ENCODE measurements around the gene TSEN2. TPM values are rescaled to one million over a fixed set of nuclear protein-coding genes. Genes with fewer than 3 reads are reported as not detected.

Gene TSEN2
- polyA plus RNA-seq, 2 of the 4 experiments (the other 2 are of a cell fraction) = 24.9 to 33.1 TPM

DNA sequence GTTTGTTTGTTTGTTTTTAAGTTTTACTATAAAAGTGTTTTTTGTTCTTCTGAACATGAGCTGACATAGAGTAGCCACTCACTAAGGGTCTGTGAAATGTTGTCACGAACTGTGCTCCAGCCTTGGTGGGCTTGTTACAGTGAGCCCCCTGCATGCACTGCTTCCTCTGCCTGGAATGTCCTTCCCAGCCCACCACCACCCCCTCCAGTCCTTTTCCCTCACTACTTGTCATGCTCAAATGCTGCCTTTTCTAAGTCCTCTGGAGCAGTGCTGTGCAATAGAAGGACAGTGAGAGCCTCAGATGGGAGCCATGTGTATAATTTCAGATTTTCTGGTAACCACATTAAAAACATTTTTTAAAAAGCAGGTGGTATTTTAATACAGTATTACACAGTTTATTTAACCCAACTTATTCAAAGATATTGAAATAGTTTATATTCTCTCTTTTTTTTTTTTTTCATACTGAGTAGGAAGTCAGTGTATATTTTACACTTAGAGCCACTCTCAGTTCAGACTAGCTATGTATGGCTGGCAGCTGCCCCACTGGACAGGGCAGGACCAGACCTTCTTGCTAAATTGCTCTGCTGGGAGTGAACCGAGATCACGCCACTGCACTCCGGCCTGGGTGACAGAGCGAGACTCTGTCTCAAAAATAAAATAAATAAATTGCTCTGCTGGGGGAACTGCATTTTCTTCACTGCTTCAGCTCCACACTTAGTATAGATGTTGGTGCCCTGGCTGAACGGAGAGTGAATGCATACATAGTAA, 34.2 kb downstream of the TSEN2 start:
- ChIA-PET POLR2A (no interaction called here), CTCF (interaction anchor here (1.4 to 1.5 kb wide), 3 partner anchors 11 to 335 kb away, joined by 3 to 4 read pairs (median 3); no protein-coding TSS in a partner anchor)
- H3K4me2 ChIP-seq = no peak overlapping the region
- no peak overlapping the region for H3K27ac ChIP-seq
- TF ChIP-seq PHF8 (IDR thresholded peaks at IDR 0.05; ENCODE audit: borderline replicate concordance, low read depth) = no peak
- TF ChIP-seq RARB (CRISPR knock-in tag; IDR thresholded peaks at IDR 0.05) = no peak
- no peak for TF ChIP-seq HOXB5 (CRISPR knock-in tag; IDR thresholded peaks at IDR 0.05)
- no peak for TF ChIP-seq CHD4 (IDR thresholded peaks at IDR 0.05; ENCODE audit: borderline replicate concordance)
- TF ChIP-seq POLR2A (IDR thresholded peaks at IDR 0.05; ENCODE audit: low read length) = no peak
- TF ChIP-seq JUN (IDR thresholded peaks at IDR 0.05) = no peak
- TF ChIP-seq JUNB (IDR thresholded peaks at IDR 0.05) = no peak
- TF ChIP-seq HDAC2 (IDR thresholded peaks at IDR 0.05) = no peak
- TF ChIP-seq RFX5 (IDR thresholded peaks at IDR 0.05) = no peak
- TF ChIP-seq, protein P1, sequence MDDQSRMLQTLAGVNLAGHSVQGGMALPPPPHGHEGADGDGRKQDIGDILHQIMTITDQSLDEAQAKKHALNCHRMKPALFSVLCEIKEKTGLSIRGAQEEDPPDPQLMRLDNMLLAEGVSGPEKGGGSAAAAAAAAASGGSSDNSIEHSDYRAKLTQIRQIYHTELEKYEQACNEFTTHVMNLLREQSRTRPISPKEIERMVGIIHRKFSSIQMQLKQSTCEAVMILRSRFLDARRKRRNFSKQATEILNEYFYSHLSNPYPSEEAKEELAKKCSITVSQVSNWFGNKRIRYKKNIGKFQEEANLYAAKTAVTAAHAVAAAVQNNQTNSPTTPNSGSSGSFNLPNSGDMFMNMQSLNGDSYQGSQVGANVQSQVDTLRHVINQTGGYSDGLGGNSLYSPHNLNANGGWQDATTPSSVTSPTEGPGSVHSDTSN (IDR thresholded peaks at IDR 0.05) = no peak
- TF ChIP-seq, protein P2, sequence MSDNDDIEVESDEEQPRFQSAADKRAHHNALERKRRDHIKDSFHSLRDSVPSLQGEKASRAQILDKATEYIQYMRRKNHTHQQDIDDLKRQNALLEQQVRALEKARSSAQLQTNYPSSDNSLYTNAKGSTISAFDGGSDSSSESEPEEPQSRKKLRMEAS (IDR thresholded peaks at IDR 0.05) = no peak
- TF ChIP-seq EP300 (IDR thresholded peaks at IDR 0.05) = no peak
- no peak for ATAC-seq
- H3K4me3 ChIP-seq = no peak overlapping the region
- DNase-seq (ENCODE audit: low read depth in 1 of 2, low spot score in 1 of 2) = no peak
- WGBS (ENCODE audit: missing lambda C conversion rate) = 88% methylated on average over 6 of the region's 6 CpGs
- no peak for FAIRE-seq
- H3K4me1 ChIP-seq = no peaks in the 10 kb centered on the region
- H3K9me3 ChIP-seq = no peaks in the 10 kb centered on the region

DNA sequence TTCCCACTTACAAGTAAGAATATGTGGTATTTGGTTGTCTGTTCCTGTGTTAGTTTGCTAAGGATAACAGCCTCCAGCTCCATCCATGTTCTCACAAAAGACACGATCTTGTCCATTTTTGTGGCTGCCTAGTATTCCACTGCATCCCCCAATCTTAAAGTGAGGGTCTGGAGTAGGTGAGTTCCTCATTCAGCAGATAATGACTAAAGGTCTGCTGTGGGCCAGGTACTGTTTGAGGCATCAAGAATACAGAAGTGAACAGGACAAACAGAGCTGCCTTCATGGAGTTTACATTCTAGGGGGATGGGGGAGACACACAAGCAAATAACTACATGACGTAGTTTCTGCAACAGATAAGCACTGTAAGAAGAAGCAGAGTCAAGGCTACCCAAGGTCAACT, 36.7 kb downstream of the TSEN2 start:
- DNase-seq (ENCODE audit: low read depth in 1 of 2, low spot score in 1 of 2) = no peak
- POLR2A ChIA-PET = no interaction called here
- WGBS (ENCODE audit: missing lambda C conversion rate) = 89% methylated on average over 2 of the region's 2 CpGs
- H3K9me3 ChIP-seq = no peaks in the 10 kb centered on the region
- no peak for FAIRE-seq
- TF ChIP-seq HOXB13 (CRISPR knock-in tag; IDR thresholded peaks at IDR 0.05; ENCODE audit: low read depth) = no peak
- TF ChIP-seq PHF8 (IDR thresholded peaks at IDR 0.05; ENCODE audit: borderline replicate concordance, low read depth) = no peak
- TF ChIP-seq, protein P3, sequence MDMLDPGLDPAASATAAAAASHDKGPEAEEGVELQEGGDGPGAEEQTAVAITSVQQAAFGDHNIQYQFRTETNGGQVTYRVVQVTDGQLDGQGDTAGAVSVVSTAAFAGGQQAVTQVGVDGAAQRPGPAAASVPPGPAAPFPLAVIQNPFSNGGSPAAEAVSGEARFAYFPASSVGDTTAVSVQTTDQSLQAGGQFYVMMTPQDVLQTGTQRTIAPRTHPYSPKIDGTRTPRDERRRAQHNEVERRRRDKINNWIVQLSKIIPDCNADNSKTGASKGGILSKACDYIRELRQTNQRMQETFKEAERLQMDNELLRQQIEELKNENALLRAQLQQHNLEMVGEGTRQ (IDR thresholded peaks at IDR 0.05) = no peak
- TF ChIP-seq, protein P4, sequence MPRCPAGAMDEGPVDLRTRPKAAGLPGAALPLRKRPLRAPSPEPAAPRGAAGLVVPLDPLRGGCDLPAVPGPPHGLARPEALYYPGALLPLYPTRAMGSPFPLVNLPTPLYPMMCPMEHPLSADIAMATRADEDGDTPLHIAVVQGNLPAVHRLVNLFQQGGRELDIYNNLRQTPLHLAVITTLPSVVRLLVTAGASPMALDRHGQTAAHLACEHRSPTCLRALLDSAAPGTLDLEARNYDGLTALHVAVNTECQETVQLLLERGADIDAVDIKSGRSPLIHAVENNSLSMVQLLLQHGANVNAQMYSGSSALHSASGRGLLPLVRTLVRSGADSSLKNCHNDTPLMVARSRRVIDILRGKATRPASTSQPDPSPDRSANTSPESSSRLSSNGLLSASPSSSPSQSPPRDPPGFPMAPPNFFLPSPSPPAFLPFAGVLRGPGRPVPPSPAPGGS (IDR thresholded peaks at IDR 0.05) = no peak
- TF ChIP-seq NFE2L2 (conservative IDR thresholded peaks at IDR 0.05; ENCODE audit: low read length) = no peak
- TF ChIP-seq POLR2AphosphoS2 (conservative IDR thresholded peaks at IDR 0.05; ENCODE audit: low read length) = no peak
- TF ChIP-seq EHMT2 (IDR thresholded peaks at IDR 0.05; ENCODE audit: low read depth) = no peak
- TF ChIP-seq, protein P5, sequence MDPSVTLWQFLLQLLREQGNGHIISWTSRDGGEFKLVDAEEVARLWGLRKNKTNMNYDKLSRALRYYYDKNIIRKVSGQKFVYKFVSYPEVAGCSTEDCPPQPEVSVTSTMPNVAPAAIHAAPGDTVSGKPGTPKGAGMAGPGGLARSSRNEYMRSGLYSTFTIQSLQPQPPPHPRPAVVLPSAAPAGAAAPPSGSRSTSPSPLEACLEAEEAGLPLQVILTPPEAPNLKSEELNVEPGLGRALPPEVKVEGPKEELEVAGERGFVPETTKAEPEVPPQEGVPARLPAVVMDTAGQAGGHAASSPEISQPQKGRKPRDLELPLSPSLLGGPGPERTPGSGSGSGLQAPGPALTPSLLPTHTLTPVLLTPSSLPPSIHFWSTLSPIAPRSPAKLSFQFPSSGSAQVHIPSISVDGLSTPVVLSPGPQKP (IDR thresholded peaks at IDR 0.05; ENCODE audit: low read depth, low read length) = no peak
- H3K4me1 ChIP-seq = no peaks in the 10 kb centered on the region
- no peak overlapping the region for H3K4me3 ChIP-seq
- no peak for ATAC-seq
- no peak overlapping the region for H3K4me2 ChIP-seq
- CTCF ChIA-PET = interaction anchor here (0.6 to 1.9 kb wide), 3 partner anchors 11 to 36 kb away, joined by 3 to 4 read pairs (median 4); no protein-coding TSS in a partner anchor
- H3K27ac ChIP-seq = no peak overlapping the region
